AG04450 (cell line): ENCODE measurements around the gene FITM2. TPM values are rescaled to one million over a fixed set of nuclear protein-coding genes. Genes with fewer than 3 reads are reported as not detected.
"Not testable (repeated sequence)": the region's sequence is repeated elsewhere in the genome, so short reads cannot be mapped to it uniquely, and the experiment has no call there.

Experiments used
- CTCF ChIA-PET: fragments of 300-600, 350-600 bp; formaldehyde crosslinking; extraction: SDS; loops from one replicate; lab custom pipeline; 2022; ENCODE audit warnings: antibody characterized with exemption, inconsistent platforms; lab: Charles Lee
- POLR2A ChIA-PET: fragments of 350-600 bp; formaldehyde crosslinking; extraction: SDS; loops from one replicate; lab custom pipeline; 2021; ENCODE audit warnings: antibody characterized with exemption, inconsistent platforms; lab: Yijun Ruan, JAX
- DNase-seq: peaks from one replicate; pipeline ENCODE4 v3.0.0-alpha.2; 2011; ENCODE audit warnings: low read depth, low spot score
- H3K27ac ChIP-seq: one replicate; pipeline ENCODE4 v1.5.1; 2012; ENCODE audit warnings: low read depth, low read length, control low read depth
- H3K27me3 ChIP-seq: one replicate; pipeline ENCODE4 v1.6.0; 2012; ENCODE audit warnings: low read length; ENCODE audit not compliant: control insufficient read depth, insufficient read depth
- H3K4me3 ChIP-seq: 2 replicates; pipeline ENCODE4 v1.5.1; 2011; ENCODE audit warnings: mild to moderate bottlenecking, low read depth, low read length, control low read depth
- H3K9me3 ChIP-seq: 2 replicates; pipeline ENCODE4 v1.5.1; 2012; ENCODE audit warnings: low read length; ENCODE audit not compliant: control insufficient read depth, insufficient read depth
- CTCF ChIP-seq: IDR thresholded peaks from 2 replicates; pipeline ENCODE4 v1.5.1; 2011; ENCODE audit warnings: low read depth, low read length, control low read depth, inconsistent platforms
- polyA plus RNA-seq: library from polyadenylated mRNA; depleted of rRNA; stranded (reverse); fragments of >200 nt; gene quantifications from 2 replicates; pipeline ENCODE4 v1.2.3, GENCODE V29; 2011

The FITM2 gene
- polyA plus RNA-seq, 1 experiment = 4.4 TPM

GRCh38 chr20:44349349-44349748 is 38.3 kb upstream of the FITM2 start:
- no peaks in the 10 kb centered on the region for H3K9me3 ChIP-seq
- CTCF ChIA-PET = no interaction called here
- no peak overlapping the region for H3K27ac ChIP-seq
- H3K4me3 ChIP-seq = no peak overlapping the region
- TF ChIP-seq CTCF = no peak
- H3K27me3 ChIP-seq = peaks cover 5% of the 10 kb centered on the region
- POLR2A ChIA-PET = no interaction called here
- no peak for DNase-seq

GRCh38 chr20:44348168-44348659 is 37.2 kb upstream of the FITM2 start:
- ChIA-PET POLR2A (no interaction called here), CTCF (no interaction called here)
- no peak for TF ChIP-seq CTCF
- no peak for DNase-seq
- H3K4me3 ChIP-seq = no peak overlapping the region
- no peaks in the 10 kb centered on the region for H3K9me3 ChIP-seq
- H3K27me3 ChIP-seq = peaks cover 5% of the 10 kb centered on the region
- no peak overlapping the region for H3K27ac ChIP-seq

- H3K27ac ChIP-seq, DNase-seq, H3K27me3 ChIP-seq, H3K4me3 ChIP-seq, POLR2A ChIA-PET, H3K9me3 ChIP-seq, CTCF ChIA-PET: not testable (repeated sequence)
Observed at GRCh38 chr20:44345941-44346340, 34.9 kb upstream of the FITM2 start.

- no peak for DNase-seq
- ChIA-PET POLR2A (no interaction called here), CTCF (no interaction called here)
- no peak overlapping the region for H3K4me3 ChIP-seq
- no peak for TF ChIP-seq CTCF
- peaks cover 9% of the 10 kb centered on the region for H3K27me3 ChIP-seq
- H3K9me3 ChIP-seq = no peaks in the 10 kb centered on the region
- no peak overlapping the region for H3K27ac ChIP-seq
Observed at GRCh38 chr20:44345147-44345546, 34.1 kb upstream of the FITM2 start.

- Histone ChIP-seq H3K27me3 (peaks cover 9% of the 10 kb centered on the region), H3K4me3 (no peak overlapping the region), H3K27ac (no peak overlapping the region), H3K9me3 (no peaks in the 10 kb centered on the region)
- ChIA-PET CTCF (interaction anchor here (0.6 kb wide), 1 partner anchor 34 kb away, joined by 7 read pairs; the partner anchor contains the start of gene FITM2), POLR2A (no interaction called here)
- no peak for DNase-seq
- no peak for TF ChIP-seq CTCF
Observed at GRCh38 chr20:44344723-44345122, 33.7 kb upstream of the FITM2 start.
